Adrenal gland (tissue), 12 donors: Measurements from ENCODE around the gene CD93. TPM values are rescaled to one million over a fixed set of nuclear protein-coding genes. Genes with fewer than 3 reads are reported as not detected.

Experiments
- DNase-seq, 7 donors: peaks; one replicate each; pipeline ENCODE4 v3.0.0-alpha.2; 2019 to 2020
- H3K27ac ChIP-seq, 5 donors: fragments of 200-600 bp; sonication (generic) in 4 of 5; 1 replicate in 3 of 5; 2 replicates in 2 of 5; pipeline versions ENCODE4 v1.5.1 to v1.8.0; 2016 to 2020; ENCODE audit warnings: mild to moderate bottlenecking in 1 of 5
- H3K27me3 ChIP-seq: fragments of 200-600 bp; 2 replicates; pipeline ENCODE4 v1.8.0; 2021
- H3K36me3 ChIP-seq, 2 donors: fragments of 200-600 bp; replicated peaks in 1 of 2; 1 replicate in 1 of 2; 2 replicates in 1 of 2; pipeline versions ENCODE4 v1.5.1 to v1.8.0; 2018 to 2022
- H3K4me1 ChIP-seq, 2 donors: fragments of 200-600 bp; replicated peaks in 1 of 2; 1 replicate in 1 of 2; 2 replicates in 1 of 2; pipeline versions ENCODE4 v1.5.1 to v1.8.0; 2018 to 2021
- H3K4me3 ChIP-seq, 4 donors: fragments of 200-600 bp; sonication (generic) in 3 of 4; one replicate each; pipeline ENCODE4 v1.5.1; 2016 to 2018
- H3K9me3 ChIP-seq, 3 donors: fragments of 200-600 bp; sonication (generic) in 1 of 3; replicated peaks in 1 of 3; 1 replicate in 2 of 3; 2 replicates in 1 of 3; pipeline versions ENCODE4 v1.5.1 to v1.8.0; 2016 to 2021
- POLR2A ChIP-seq, 2 donors: fragments of 450-650 bp; IDR thresholded peaks; one replicate each; pipeline ENCODE4 v1.6.1; 2017; ENCODE audit warnings: antibody characterized with exemption in 2 of 2, mild to moderate bottlenecking in 2 of 2, moderate library complexity in 1 of 2
- WGBS, 4 donors: extraction: QIAGEN DNeasy Blood & Tissue Kit in 2 of 4; methylation state at CpG; one replicate each; pipeline versions ENCODE4 v1.1.5 to v1.1.7; 2013 to 2017; 5-methylcytosine and 5-hydroxymethylcytosine counted together
- intact Hi-C, 2 donors: fragments of 100-400 bp; cut with DNase I; formaldehyde crosslinking; loops; one replicate each; pipeline versions ENCODE4 v1.14.1 to v1.15.0; 2022 to 2023
- polyA plus RNA-seq, 3 donors: library from polyadenylated mRNA; stranded (reverse); fragments of 200-250 nt in 2 of 3; fragments of 350-450 nt in 1 of 3; fragmentation: Illumina TruSeq in 1 of 3; extraction: RNeasy Lipid Tissue Mini Kit (QIAGEN cat#74804) in 1 of 3; gene quantifications; one replicate each; pipeline ENCODE4 v1.2.3, GENCODE V29; 2013 to 2014
- total RNA-seq, 9 donors: library from RNA; depleted of rRNA in 4 of 9; stranded (reverse); fragments of >200 nt in 4 of 9; fragments of 120-200 nt in 1 of 9; fragmentation: NEBNext Ultra II Directional in 1 of 9; extraction: Animal tissue kit (Norgen Biotek cat#: 25700) in 1 of 9; gene quantifications; one replicate each; pipeline versions ENCODE4 v1.1.0 to v1.2.4, GENCODE V29; 2013 to 2023
- TF ChIP-seq, protein P1 (sequence below), 6 experiments: fragments of 450-650 bp in 4 of 6; fragments of 200-600 bp in 2 of 6; sonication (generic) in 1 of 6; IDR thresholded peaks; 1 replicate in 5 of 6; 2 replicates in 1 of 6; pipeline versions ENCODE4 v1.5.1 to v1.8.0; 2016 to 2021; ENCODE audit warnings: antibody characterized with exemption in 6 of 6, mild to moderate bottlenecking in 2 of 6, moderate library complexity in 1 of 6
- donor health status: healthy with polysubstance abuse.
- donor health status: Bipolar disorder and iron deficiency.
- donor health status: DM: yes; HTN: yes; CAD: no.
- donor health status: DM: no; HTN: no; CAD: no.
- donor health status: DM: no; HTN: no; CAD: no.
- donor health status: DM: yes; HTN: yes; CAD: no.

Gene CD93
- total and polyA plus RNA-seq, 12 donors = 4.3 to 83.0 (median 37.3) TPM

DNA sequence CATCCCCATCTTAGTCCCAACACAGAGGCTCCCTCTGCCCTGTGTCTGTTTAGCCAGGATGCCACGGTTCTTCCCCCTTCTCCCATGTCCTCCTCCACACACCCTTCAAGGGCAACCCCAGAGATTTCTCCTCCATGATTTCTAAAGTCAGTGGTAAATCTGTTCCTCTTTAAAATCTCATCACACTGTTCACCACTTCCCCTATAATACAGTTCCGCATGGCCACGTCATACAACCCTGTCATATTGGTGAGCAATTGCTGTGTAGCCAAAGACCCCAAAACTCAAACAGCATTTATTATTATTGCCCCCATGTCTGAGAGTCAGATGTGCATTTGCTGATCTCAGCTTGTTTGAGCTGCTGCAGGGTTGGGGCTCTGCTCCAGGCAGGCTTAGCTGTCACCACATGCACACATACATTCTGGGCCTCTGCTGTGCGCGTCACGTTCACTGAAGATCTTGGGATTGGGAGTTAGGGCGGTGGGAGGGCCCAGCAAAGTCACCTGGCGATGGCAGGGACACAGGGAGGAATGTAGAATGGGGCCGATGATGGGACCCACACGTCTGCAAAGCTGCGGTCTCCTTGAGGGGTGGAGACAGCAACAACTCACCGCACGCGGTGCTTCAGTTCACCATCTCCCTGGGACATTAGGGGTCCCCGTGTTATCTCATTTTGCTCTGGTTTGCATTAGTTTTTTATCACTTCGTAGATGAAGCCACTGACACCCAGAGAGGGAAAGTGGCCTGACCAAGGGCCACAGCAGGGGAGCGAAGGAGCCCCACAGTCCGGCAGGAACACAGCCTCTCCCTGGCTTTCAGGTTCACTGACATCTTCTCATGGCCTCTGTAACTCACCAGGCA lies 36.9 kb upstream of the CD93 start:
- intact Hi-C loops = no loop called here
- DNase-seq = peak in 1 of 7 donors; percentile 2
- 89 to 96% (median 90%) methylated on average over 14 to 17 of the region's 18 CpGs for WGBS, 4 donors

GRCh38 chr20:23122321-23122720 lies 36.2 kb upstream of the CD93 start:
- no peaks in the 10 kb centered on the region for H3K9me3 ChIP-seq
- H3K27me3 ChIP-seq = no peaks in the 10 kb centered on the region
- no peak for DNase-seq
- TF ChIP-seq, protein P1, sequence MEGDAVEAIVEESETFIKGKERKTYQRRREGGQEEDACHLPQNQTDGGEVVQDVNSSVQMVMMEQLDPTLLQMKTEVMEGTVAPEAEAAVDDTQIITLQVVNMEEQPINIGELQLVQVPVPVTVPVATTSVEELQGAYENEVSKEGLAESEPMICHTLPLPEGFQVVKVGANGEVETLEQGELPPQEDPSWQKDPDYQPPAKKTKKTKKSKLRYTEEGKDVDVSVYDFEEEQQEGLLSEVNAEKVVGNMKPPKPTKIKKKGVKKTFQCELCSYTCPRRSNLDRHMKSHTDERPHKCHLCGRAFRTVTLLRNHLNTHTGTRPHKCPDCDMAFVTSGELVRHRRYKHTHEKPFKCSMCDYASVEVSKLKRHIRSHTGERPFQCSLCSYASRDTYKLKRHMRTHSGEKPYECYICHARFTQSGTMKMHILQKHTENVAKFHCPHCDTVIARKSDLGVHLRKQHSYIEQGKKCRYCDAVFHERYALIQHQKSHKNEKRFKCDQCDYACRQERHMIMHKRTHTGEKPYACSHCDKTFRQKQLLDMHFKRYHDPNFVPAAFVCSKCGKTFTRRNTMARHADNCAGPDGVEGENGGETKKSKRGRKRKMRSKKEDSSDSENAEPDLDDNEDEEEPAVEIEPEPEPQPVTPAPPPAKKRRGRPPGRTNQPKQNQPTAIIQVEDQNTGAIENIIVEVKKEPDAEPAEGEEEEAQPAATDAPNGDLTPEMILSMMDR (IDR thresholded peaks at IDR 0.05) = no peak
- no peak for TF ChIP-seq POLR2A (IDR thresholded peaks at IDR 0.05)
- 80 to 94% (median 84%) methylated on average over 3 to 7 of the region's 9 CpGs for WGBS, 4 donors
- intact Hi-C loops = no loop called here
- peaks cover 0 to 3% of the 10 kb centered on the region in 2 donors for H3K4me1 ChIP-seq
- H3K36me3 ChIP-seq = no peaks in the 10 kb centered on the region
- H3K27ac ChIP-seq = no peak overlapping the region
- H3K4me3 ChIP-seq = no peak overlapping the region

More for the DNA sequence above, 36.9 kb upstream of the CD93 start:
- H3K4me1 ChIP-seq = peaks cover 0 to 3% of the 10 kb centered on the region in 2 donors
- no peak overlapping the region for H3K4me3 ChIP-seq
- H3K27ac ChIP-seq = no peak overlapping the region
- no peaks in the 10 kb centered on the region for H3K36me3 ChIP-seq
- no peaks in the 10 kb centered on the region for H3K9me3 ChIP-seq
- H3K27me3 ChIP-seq = no peaks in the 10 kb centered on the region
- TF ChIP-seq, protein P1 (IDR thresholded peaks at IDR 0.05) = no peak
- TF ChIP-seq POLR2A (IDR thresholded peaks at IDR 0.05) = no peak

GRCh38 chr20:23121751-23122320 lies 35.7 kb upstream of the CD93 start:
- 81 to 94% (median 91%) methylated on average over 6 to 9 of the region's 9 CpGs for WGBS, 4 donors
- Histone ChIP-seq H3K4me3 (no peak overlapping the region), H3K27me3 (no peaks in the 10 kb centered on the region), H3K36me3 (no peaks in the 10 kb centered on the region), H3K9me3 (no peaks in the 10 kb centered on the region), H3K4me1 (peaks cover under 1 to 7% of the 10 kb centered on the region in 2 donors), H3K27ac (no peak overlapping the region)
- DNase-seq = no peak
- TF ChIP-seq POLR2A (IDR thresholded peaks at IDR 0.05) = no peak
- TF ChIP-seq, protein P1 (IDR thresholded peaks at IDR 0.05) = no peak
- intact Hi-C loops = no loop called here

GRCh38 chr20:23120936-23121750 lies 35.0 kb upstream of the CD93 start:
- Histone ChIP-seq H3K4me3 (no peak overlapping the region), H3K36me3 (no peaks in the 10 kb centered on the region), H3K27me3 (no peaks in the 10 kb centered on the region), H3K4me1 (peaks cover 4 to 14% of the 10 kb centered on the region in 2 donors), H3K27ac (no peak overlapping the region), H3K9me3 (no peaks in the 10 kb centered on the region)
- peak in 1 of 7 donors; percentile 5 for DNase-seq
- intact Hi-C loops = no loop called here
- no peak for TF ChIP-seq POLR2A (IDR thresholded peaks at IDR 0.05)
- TF ChIP-seq, protein P1 (IDR thresholded peaks at IDR 0.05) = no peak
- 82 to 92% (median 83%) methylated on average over 8 to 15 of the region's 15 CpGs for WGBS, 4 donors
